Measurements from ENCODE around the gene NTRK2. TPM values are rescaled to one million over a fixed set of nuclear protein-coding genes. Genes with fewer than 3 reads are reported as not detected.

NTRK2 gene
- total RNA-seq, 1 experiment from 2014 or later, result not detected

GRCh38 chr9:84772511-84772910, 103.0 kb downstream of the NTRK2 start:
- no peak overlapping the region for H3K4me2 ChIP-seq (ENCODE audit: low read length)
- ChIA-PET RAD21 (ENCODE audit: low non-redundant PET in 1 of 2, low total read pairs in 2 of 2, uncharacterized antibody in 2 of 2, unreplicated experiment in 2 of 2) (no interaction called here), CTCF (no interaction called here)

More at GRCh38 chr9:84772511-84772910, 103.0 kb downstream of the NTRK2 start:
- no peak overlapping the region for H3K9ac ChIP-seq (ENCODE audit: low read length)
- no peaks in the 10 kb centered on the region for H3K36me3 ChIP-seq (ENCODE audit: control insufficient read depth in 1 of 2, insufficient read depth in 2 of 2, low read length in 2 of 2)
- POLR2A ChIA-PET, result no interaction called here
- H3K4me1 ChIP-seq (ENCODE audit: control insufficient read depth in 1 of 2, insufficient read depth in 2 of 2, low read length in 2 of 2), result no peaks in the 10 kb centered on the region
- H3K9me3 ChIP-seq (ENCODE audit: control insufficient read depth in 1 of 2, insufficient read depth in 1 of 2, low read depth in 1 of 2, low read length in 2 of 2), result no peaks in the 10 kb centered on the region
- no TSS peak for BruUV-seq (replicated peaks)
- H3K27me3 ChIP-seq (ENCODE audit: insufficient read depth, low read length), result peaks cover 8% of the 10 kb centered on the region
- H3K79me2 ChIP-seq (ENCODE audit: insufficient read depth, low read length), result no peaks in the 10 kb centered on the region
- no peak overlapping the region for H2AFZ ChIP-seq (ENCODE audit: low read depth, low read length, poor library complexity, severe bottlenecking)
- no peak for ATAC-seq
- DNase-seq (ENCODE audit: low read depth, low spot score), result no peak
- no peaks in the 10 kb centered on the region for H4K20me1 ChIP-seq (ENCODE audit: insufficient read depth)
- TF ChIP-seq RAD21 (IDR thresholded peaks at IDR 0.05; ENCODE audit: low read depth), result no peak
- no peak for TF ChIP-seq FOSL1 (IDR thresholded peaks at IDR 0.05; ENCODE audit: low read depth)
- TF ChIP-seq ATF3 (IDR thresholded peaks at IDR 0.05), result no peak
- TF ChIP-seq POLR2AphosphoS5 (IDR thresholded peaks at IDR 0.05; ENCODE audit: low read depth, low read length), result no peak
- TF ChIP-seq TCF7L2 (IDR thresholded peaks at IDR 0.05; ENCODE audit: borderline replicate concordance, extremely low read depth, insufficient read depth, insufficient read length), result no peak
- no peak for TF ChIP-seq EZH2phosphoT487 (IDR thresholded peaks at IDR 0.05; ENCODE audit: borderline replicate concordance)
- TF ChIP-seq SRF (IDR thresholded peaks at IDR 0.05; ENCODE audit: low read depth), result no peak
- no peak for TF ChIP-seq SIN3A (IDR thresholded peaks at IDR 0.05; ENCODE audit: low read depth)
- TF ChIP-seq CEBPB (IDR thresholded peaks at IDR 0.05; ENCODE audit: low read depth), result no peak
- TF ChIP-seq MAX (IDR thresholded peaks at IDR 0.05), result no peak
- no peak for TF ChIP-seq YY1 (IDR thresholded peaks at IDR 0.05; ENCODE audit: extremely low read depth, insufficient replicate concordance, low read depth, low read length)
- no peak for TF ChIP-seq EZH2 (IDR thresholded peaks at IDR 0.05)
- TF ChIP-seq CTCF (IDR thresholded peaks at IDR 0.05 in 2 of 3, conservative IDR thresholded peaks at IDR 0.05 in 1 of 3; ENCODE audit: borderline replicate concordance in 1 of 3, insufficient read depth in 1 of 3, low read depth in 2 of 3, low read length in 2 of 3), result no peak
- TF ChIP-seq ZBTB33 (IDR thresholded peaks at IDR 0.05; ENCODE audit: extremely low read depth, insufficient replicate concordance, low read length), result no peak
- no peak overlapping the region for H3K27ac ChIP-seq (ENCODE audit: low read depth, low read length)
- H3K9me2 ChIP-seq (ENCODE audit: insufficient read depth), result no peaks in the 10 kb centered on the region
- intact Hi-C loops (cut with micrococcal nuclease), result no loop called here
- no peak overlapping the region for H3K4me3 ChIP-seq (replicated peaks in 1 of 2; ENCODE audit: low read depth in 1 of 2, low read length in 2 of 2)

All from HCT116 (cell line).